ENCODE data around the gene PCBD1. TPM values are rescaled to one million over a fixed set of nuclear protein-coding genes. Genes with fewer than 3 reads are reported as not detected.
"Not testable (repeated sequence)": the region's sequence is repeated elsewhere in the genome, so short reads cannot be mapped to it uniquely, and the experiment has no call there.

The PCBD1 gene
- polyA plus RNA-seq, 5 donors, result 75.1 to 86.8 (median 80.3) TPM

- DNase-seq, result not testable (repeated sequence)
Measured at GRCh38 chr10:70919906-70920305, 31.5 kb upstream of the PCBD1 start.

- DNase-seq, result no peak
Measured at GRCh38 chr10:70918851-70919530, 30.6 kb upstream of the PCBD1 start.

GRCh38 chr10:70917635-70918034, 29.3 kb upstream of the PCBD1 start:
- no peak for DNase-seq

- no peak for DNase-seq
Measured at GRCh38 chr10:70917226-70917625, 28.9 kb upstream of the PCBD1 start.

- no peak for DNase-seq
Measured at GRCh38 chr10:70916241-70916640, 27.9 kb upstream of the PCBD1 start.

GRCh38 chr10:70915806-70916205, 27.4 kb upstream of the PCBD1 start:
- DNase-seq, result no peak

GRCh38 chr10:70915206-70915605, 26.8 kb upstream of the PCBD1 start:
- no peak for DNase-seq

GRCh38 chr10:70914316-70914864, 26.0 kb upstream of the PCBD1 start:
- no peak for DNase-seq

GRCh38 chr10:70913893-70914240, 25.5 kb upstream of the PCBD1 start:
- DNase-seq, result no peak

GRCh38 chr10:70913191-70913892, 25.0 kb upstream of the PCBD1 start:
- DNase-seq, result peak; percentile 31 to 32

GRCh38 chr10:70912556-70912955, 24.2 kb upstream of the PCBD1 start:
- DNase-seq, result no peak

GRCh38 chr10:70911386-70911785, 23.0 kb upstream of the PCBD1 start:
- DNase-seq, result no peak

- no peak for DNase-seq
Measured at GRCh38 chr10:70910486-70911341, 22.3 kb upstream of the PCBD1 start.

GRCh38 chr10:70909326-70909935, 21.1 kb upstream of the PCBD1 start:
- no peak for DNase-seq

- DNase-seq, result no peak
Measured at GRCh38 chr10:70908406-70909296, 20.3 kb upstream of the PCBD1 start.

- DNase-seq, result no peak
Measured at GRCh38 chr10:70907637-70908405, 19.5 kb upstream of the PCBD1 start.

- no peak for DNase-seq
Measured at GRCh38 chr10:70906953-70907636, 18.7 kb upstream of the PCBD1 start.

- DNase-seq, result no peak
Measured at GRCh38 chr10:70906031-70906783, 17.8 kb upstream of the PCBD1 start.

All from right lung (tissue), 5 donors.